Measurements from ENCODE around the gene PTPRJ.

- TF ChIP-seq LEF1 (IDR thresholded peaks at IDR 0.05; ENCODE audit: borderline replicate concordance) (no peak), HDGF (IDR thresholded peaks at IDR 0.05; ENCODE audit: borderline replicate concordance) (no peak), PKNOX1 (IDR thresholded peaks at IDR 0.05) (no peak), ZNF384 (IDR thresholded peaks at IDR 0.05) (no peak), BHLHE40 (IDR thresholded peaks at IDR 0.05; ENCODE audit: borderline replicate concordance) (no peak), FOXM1 (IDR thresholded peaks at IDR 0.05; ENCODE audit: borderline replicate concordance) (no peak), SUZ12 (IDR thresholded peaks at IDR 0.05) (no peak), ARNT (IDR thresholded peaks at IDR 0.05) (no peak), SP1 (IDR thresholded peaks at IDR 0.05) (no peak), ELF4 (IDR thresholded peaks at IDR 0.05) (no peak), L3MBTL2 (conservative IDR thresholded peaks at IDR 0.05) (no peak)
These were observed 30.0 kb upstream of the PTPRJ start for GRCh38 chr11:47950396-47950795.

Measured in HEK293T (cell line).